Stimulated activated CD4-positive, alpha-beta T cell treated with anti-CD3 and anti-CD28 coated beads, Interleukin-15, amount 100 ng/mL, for 1 hour (primary cell): Measurements from ENCODE around the gene NEDD9.

Experiments used
- DNase-seq, 2 donors: peaks; one replicate each; pipeline ENCODE4 v3.0.0-alpha.2; 2020; ENCODE audit warnings: low read depth in 1 of 2, low spot score in 1 of 2

The NEDD9 gene

GRCh38 chr6:11236076-11236750 lies 3.7 kb upstream of the NEDD9 start:
- no peak for DNase-seq

GRCh38 chr6:11235062-11235461 lies 2.6 kb upstream of the NEDD9 start:
- DNase-seq: no peak

GRCh38 chr6:11233673-11234573 lies 1.5 kb upstream of the NEDD9 start:
- DNase-seq: no peak

- no peak for DNase-seq
These were observed 530 bp upstream of the NEDD9 start for GRCh38 chr6:11232770-11233626.

- no peak for DNase-seq
These were observed 790 bp downstream of the NEDD9 start for GRCh38 chr6:11231564-11232192.

- DNase-seq: no peak
These were observed 1.4 kb downstream of the NEDD9 start for GRCh38 chr6:11231108-11231463.

GRCh38 chr6:11230158-11231107 lies 2.0 kb downstream of the NEDD9 start:
- no peak for DNase-seq

GRCh38 chr6:11229655-11230046 lies 2.8 kb downstream of the NEDD9 start:
- DNase-seq: no peak

GRCh38 chr6:11228935-11229654 lies 3.4 kb downstream of the NEDD9 start:
- DNase-seq: no peak

GRCh38 chr6:11227698-11228097 lies 4.8 kb downstream of the NEDD9 start:
- no peak for DNase-seq

- no peak for DNase-seq
These were observed 6.5 kb downstream of the NEDD9 start for GRCh38 chr6:11226005-11226404.

GRCh38 chr6:11224966-11225463 lies 7.5 kb downstream of the NEDD9 start:
- DNase-seq: no peak

- no peak for DNase-seq
These were observed 8.1 kb downstream of the NEDD9 start for GRCh38 chr6:11224252-11224965.

GRCh38 chr6:11223286-11223864 lies 9.1 kb downstream of the NEDD9 start:
- DNase-seq: no peak

GRCh38 chr6:11222385-11223277 lies 9.8 kb downstream of the NEDD9 start:
- no peak for DNase-seq

- DNase-seq: no peak
These were observed 10.7 kb downstream of the NEDD9 start for GRCh38 chr6:11221623-11222384.
